HUDEP-2 (cell line): Measurements from ENCODE around the gene NINJ2.

Experiments used
- DNase-seq, 76 experiments: peaks; one replicate each; lab custom pipeline; 2025; ENCODE audit not compliant: unreplicated experiment in 76 of 76; lab: John Stamatoyannopoulos, UW

NINJ2 gene

DNA sequence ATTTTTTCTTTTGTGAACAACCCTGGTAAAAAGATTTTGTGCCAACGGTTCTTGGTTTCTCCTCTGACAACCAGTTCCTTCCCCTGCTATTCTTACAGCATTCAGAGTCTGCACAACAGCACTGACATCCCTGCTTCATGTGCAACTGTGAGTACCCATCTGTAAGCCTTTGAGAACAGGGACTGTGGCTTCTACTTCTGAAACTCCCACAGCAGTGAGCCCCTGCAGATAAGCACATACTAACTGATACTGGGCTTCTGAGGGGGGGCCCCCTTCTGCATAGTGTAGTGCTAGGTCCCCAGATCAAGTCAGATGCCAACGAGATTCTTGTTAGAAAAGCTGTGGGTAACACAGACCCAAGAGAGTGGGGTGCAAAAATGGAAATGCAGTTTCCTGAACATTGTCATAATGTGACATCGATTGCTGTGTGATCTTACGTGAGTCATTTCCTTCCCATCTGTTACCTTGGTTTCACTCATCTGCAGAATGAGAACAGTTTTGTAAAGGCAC lies 11.1 kb upstream of the NINJ2 start:
- peak in 9 of 76 experiments; percentile 4 to 42 (median 12) for DNase-seq

DNA sequence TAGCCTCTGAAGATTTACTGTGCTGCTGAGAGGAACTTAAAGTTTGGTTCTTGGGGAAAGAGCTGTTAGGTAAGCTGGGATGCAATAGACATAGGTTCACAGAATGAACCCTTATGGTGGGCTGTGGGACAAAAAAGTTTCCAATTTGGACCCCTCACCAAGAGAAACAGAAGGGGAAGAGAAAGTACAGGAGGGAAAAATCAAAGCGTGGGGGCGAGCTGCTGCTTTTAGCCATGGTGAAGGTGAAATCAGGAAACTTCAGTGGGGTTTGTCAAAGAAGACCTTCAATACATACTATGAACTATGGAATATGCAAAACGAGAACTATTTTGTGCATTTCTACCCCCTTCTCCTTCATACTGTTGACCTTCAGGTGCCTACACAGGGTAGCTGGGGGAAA lies 10.6 kb upstream of the NINJ2 start:
- DNase-seq: no peak

DNA sequence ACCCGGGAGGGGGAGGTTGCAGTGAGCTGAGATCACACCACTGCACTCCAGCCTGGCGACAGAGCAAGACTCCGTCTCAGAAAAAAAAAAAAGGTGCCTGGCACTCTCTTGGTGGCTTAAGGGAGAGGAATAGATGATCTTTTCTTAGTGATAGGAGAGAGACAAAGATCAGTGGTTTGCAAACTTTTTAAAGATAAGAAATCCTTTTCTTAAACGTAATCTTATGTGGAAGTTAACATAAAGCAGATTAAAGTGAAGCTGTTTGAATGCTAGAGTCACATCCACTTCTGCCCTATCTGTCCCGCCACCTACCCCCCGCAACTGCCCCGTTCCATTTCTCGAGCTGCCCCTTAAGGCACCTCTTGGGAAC lies 6.3 kb upstream of the NINJ2 start:
- no peak for DNase-seq

DNA sequence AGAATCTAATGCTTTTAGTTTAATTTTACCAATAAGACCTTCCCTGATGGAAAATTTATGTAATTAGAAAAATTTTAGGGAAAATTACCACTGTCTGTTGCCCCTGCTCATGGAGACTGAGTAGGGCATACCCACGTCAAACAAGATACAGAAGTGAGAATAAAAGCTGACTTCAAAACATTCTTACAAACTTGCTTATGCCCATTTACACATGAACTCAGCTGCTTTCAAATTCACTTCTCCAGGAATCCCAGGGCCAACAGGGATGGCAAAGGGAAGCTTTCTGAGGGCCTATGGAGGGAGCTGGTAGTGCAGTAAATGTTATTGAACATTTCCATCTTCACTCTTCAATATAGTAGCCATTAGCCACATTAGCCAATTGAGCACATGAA lies 4.8 kb upstream of the NINJ2 start:
- DNase-seq: no peak

DNA sequence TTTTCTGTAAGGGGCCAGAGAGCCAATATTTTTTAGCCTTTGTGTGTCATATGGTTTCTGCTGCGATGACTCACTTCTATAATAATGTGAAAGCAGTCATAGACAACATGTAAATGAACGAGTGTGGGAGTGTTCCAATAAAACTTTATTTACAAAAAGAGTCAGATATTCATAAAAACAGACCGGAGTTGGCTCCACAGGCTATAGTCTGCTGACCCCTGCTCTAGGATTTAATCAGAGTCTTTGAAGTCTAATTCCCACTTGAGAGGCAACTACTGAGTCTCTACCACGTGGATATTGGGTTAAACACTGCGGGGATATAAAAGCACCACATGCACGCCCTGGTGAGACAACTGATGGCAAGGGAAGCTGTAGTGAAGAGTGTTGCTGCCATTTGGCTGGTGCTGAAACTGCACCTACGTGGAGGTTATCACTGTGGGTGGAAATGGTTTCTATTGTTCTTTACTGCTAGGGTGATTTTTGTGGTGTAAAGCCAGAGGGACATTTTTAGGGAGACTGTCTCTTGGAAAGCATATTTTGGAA lies 3.6 kb upstream of the NINJ2 start:
- DNase-seq: no peak

DNA sequence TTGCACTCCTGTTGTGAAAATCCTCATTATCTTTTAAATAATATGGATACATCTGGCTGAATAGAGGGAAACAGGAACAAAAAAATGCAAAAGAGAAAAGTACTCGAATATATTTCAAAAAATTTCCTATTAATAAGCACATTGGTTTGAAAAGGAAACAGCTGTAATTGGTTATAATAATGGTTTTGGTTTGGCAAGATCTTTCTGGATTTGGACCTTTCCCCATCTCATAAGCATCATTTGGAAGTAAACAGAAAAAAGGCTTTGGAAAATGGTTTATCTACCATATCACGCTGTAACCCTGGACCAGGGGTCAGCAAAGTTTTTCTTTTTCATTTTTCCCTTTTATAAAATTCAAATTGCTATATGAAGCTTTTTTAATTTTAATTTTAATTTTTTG lies 2.8 kb upstream of the NINJ2 start:
- no peak for DNase-seq

DNA sequence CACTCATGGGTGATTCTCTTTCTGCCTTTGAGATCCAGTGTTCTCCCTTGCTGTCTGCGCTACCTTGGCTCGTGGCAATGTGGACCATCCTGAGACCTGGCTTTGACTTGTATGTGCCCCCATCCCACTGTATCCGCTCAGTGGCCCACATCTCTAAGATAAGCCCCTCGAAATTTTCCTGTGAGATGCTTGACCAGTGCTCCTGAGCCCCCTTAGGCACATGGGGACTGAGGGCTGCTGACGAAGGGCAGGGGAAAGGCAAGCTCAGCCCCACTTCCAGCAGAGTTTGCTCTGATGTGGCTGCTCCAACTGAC lies 1.5 kb upstream of the NINJ2 start:
- DNase-seq: no peak

DNA sequence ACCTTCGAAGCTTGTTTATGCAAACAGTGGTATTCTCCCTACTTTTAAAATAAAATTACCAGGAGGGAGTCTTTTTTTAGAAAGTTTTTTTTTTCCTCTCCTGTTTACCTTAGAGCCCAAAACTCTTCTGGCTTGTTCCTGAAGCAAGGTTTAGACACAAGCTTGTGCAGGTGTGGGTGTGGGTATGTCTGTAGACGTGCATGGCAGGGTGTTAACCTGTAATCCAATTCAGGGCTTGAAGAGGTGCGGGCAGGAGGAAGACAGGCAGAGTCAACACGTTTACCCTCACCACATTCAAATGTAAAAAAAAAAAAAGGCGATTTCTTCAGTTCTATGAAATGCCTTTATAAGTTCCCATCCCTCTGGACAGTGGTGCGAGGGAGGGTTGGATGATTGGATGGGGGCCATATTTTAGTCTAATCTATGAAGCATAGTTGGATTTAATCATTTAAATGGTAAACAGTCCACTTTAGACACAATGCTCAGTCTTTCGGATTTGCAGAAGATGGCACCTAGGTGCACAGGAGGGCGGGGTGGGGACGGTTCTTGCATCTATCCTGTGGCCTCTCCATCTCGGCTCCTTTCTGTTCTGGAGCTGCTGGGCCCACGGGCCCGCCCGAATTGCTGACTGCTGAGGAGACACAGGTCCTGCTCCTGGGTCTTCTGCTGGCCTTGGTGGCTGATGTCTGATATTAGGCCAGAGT lies 982 bp upstream of the NINJ2 start:
- no peak for DNase-seq

DNA sequence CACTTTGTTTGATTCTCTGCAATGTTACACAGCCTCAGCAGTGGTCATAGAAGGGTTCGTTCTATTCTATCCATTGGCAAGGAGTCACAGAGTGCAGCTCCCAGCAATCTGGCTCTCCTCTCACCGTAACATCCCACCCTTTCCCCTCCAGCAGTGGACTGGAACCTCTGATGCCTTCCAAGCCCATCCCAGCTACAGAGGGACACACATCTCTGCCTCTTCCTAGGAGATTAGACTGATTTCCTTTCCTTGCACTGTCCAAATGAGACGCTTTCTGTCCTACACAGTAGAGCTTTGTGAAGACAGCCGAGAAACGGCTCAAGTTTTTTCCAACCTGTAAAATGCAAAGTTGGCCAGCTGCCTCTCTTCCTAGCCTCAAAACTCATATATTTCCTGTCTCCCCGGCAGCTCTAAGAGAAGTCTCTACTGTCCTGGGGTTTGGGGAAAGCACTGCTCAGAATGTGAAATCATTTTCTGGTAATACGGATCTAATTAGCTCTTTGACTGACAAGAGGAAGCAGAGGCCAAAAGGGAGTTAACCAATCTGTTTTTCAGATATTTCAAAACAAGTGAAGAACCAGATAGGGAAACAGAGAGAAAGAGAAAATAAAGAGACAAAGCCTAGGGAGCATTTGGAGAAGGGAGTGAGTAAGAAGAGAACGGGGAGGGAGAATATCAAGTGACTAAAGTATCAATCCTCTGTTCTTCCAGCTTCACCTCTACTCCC lies 516 bp downstream of the NINJ2 start:
- no peak for DNase-seq

DNA sequence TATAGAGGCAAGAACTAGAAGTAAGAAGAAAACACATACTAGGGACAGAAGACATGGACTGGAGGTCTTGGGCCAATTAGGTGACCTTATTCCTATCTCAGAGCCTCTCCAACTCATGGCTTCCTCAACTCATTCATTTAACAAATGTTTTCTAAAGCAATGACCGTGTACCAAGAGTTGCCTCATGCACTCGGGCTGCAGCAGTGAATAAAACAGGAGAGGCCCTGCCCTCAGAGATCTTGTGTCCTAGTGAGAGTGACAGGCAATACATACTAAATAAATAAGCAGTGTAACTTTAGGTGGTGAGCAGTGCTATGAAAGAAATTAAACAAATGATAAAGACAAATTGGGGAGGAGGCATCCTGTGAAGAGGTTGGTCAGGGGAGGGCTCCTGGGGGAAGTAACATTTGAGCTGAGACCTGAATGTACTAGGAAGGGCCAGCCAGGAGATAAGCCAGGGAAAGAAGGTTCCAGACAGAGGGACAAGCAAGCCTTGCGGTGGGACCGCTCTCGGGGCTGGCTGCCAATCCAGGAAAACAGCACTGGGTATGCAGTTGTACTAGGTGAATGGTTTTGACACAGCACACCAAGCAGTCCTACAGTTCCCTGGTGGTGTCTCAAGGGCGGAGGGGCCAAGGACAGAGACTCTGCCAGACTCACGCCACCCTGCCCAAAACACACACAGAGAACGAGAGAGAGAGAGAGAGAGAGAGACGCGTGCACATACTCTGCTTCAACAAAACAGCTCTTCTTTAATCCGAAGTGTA lies 1.3 kb downstream of the NINJ2 start:
- no peak for DNase-seq

DNA sequence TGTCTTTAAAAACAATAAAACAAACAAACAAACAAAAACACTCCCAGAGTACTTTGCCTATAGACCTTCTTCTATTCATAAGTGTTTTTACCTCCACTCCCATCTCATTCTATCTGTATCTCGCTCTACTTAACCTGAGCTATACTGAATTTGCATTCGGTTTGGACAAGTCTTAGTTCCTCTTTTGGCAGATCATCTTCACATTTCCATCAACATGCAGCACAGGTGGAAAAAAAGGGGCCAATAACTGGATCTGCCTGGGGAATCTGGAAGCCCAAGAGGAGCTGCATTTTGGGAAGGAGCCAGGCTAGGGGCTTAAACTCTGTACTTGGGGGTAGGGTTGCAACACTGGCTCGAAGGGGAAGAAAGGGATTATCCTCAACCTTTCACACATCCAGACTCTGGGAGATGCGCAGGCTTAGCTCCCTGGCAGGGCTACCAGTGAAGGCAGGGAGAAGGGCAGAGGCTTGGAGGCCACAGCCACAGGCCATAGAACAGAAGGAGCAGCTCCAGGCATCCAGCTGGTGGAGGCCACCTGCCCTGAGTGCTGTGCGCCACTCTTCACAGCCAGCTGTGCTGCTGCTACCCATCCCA lies 4.1 kb downstream of the NINJ2 start:
- no peak for DNase-seq

DNA sequence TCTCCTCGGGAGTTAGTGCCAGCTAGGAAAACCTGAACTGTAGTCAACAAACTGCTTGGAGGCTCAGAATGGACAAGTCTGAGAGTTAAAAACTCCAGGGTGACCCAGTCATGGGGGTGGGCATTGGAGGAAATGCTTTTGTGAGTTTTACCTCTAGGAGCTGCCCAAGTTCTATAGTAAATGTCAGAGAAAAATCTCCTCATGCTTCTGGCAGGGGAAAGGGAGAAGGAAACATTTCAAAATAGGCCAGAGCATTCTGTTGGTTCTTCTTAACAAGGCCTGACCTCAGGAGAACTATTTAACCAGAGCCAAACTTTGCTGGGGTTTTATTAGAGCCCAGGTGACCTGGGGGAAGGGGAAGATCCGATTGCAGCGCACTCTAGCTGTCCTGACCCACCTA lies 12.3 kb downstream of the NINJ2 start:
- no peak for DNase-seq

DNA sequence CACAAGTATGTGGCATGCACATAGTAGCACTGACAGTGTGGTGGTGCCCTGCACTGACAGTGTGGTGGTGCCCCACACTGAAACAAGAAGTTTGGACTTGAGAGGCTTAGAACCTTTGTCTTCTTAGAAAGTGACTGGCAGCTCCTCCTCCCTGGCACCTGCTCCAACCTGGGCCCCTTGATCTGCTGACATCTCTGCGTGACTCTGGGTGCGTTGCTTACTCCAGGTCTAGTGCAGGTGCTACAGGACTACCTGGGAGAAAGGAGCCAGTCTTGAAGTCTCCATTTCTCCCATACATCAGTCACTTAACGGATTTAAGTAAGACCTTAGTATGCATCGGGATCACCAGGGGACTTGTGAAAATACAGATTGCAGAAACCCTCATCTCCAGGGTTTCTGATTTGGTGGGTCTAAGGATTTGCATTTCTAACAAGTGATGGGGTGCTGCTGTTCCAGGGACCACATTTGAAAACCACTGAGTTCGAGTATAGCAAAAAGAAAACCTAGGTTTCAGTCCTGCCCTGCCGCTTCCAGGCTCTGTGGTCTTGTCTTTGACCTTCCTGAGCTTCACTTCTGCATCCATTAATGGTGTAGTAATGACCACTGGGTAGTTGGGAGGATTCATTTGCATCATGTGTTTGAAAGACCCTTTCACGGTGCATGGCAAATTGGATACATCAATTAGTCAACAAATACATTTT lies 15.7 kb downstream of the NINJ2 start:
- DNase-seq: no peak

DNA sequence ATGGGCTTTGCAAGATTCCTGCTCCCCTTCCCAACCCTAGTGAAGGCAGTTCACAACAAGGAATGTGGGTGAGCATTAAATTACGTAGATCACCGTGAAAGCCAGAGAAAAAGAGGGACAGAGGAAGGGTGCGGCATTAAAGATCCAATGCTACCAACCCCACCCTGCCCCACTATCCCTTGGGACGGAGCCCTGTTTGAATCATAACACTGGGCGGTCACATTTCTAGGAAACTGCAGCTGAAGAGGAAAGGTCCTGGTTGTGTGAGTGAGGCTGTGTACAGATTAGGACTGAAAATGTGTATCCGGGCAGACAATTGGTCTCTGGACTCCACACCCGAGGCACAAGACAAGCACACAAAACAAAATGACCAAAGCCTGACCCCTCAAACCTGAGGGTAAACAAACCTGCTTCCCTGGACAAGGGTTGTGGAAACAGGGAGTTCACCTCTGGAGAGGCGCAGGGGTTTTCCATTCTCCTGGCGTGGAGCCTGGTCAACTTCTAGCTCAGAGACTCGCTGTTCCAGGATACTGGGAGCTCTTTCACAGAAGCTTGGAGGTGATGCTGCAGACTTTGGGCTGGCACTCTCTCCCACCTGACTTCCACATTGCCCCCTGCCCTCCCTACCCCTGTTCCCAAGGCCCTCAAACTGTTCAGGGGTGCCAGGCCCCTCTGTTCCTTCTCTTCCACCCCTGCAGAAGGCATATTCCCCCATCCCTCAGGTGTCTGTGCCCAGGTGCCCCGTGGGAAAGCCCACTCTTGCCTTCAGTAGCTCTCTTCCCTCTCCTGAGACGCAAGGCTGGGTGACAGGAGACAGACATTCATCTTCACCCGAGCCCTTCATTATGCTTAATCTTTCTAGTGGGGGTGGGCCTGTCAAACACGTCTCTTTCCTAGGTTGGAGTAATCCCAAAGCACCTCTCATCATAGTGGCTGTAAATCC lies 16.5 kb downstream of the NINJ2 start:
- no peak for DNase-seq

DNA sequence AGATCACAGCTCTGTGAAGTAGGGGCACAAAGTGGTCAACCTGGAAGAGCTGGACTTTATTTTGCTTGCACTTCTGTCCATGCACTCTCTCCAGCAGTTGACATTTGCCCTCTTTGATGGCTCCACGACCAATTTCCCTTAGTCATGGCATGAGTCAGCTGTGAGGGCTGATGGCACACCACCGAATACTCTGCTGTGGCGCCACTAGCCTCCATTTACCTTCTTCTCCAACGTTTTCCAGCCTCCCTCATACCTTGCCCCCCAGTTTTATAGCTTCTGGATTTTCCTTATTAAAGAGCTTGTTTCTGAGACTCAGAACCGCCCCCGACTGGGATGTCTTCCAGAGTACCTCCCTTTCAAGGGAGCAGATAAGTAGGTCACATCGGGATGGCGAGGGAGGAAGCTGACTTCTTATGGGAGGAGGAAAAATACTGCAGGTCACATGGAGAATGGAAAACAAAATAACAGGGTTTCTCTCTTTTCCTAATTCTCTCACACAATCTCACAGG lies 17.6 kb downstream of the NINJ2 start:
- DNase-seq: peak in 42 of 76 experiments; percentile 7 to 64 (median 29)

DNA sequence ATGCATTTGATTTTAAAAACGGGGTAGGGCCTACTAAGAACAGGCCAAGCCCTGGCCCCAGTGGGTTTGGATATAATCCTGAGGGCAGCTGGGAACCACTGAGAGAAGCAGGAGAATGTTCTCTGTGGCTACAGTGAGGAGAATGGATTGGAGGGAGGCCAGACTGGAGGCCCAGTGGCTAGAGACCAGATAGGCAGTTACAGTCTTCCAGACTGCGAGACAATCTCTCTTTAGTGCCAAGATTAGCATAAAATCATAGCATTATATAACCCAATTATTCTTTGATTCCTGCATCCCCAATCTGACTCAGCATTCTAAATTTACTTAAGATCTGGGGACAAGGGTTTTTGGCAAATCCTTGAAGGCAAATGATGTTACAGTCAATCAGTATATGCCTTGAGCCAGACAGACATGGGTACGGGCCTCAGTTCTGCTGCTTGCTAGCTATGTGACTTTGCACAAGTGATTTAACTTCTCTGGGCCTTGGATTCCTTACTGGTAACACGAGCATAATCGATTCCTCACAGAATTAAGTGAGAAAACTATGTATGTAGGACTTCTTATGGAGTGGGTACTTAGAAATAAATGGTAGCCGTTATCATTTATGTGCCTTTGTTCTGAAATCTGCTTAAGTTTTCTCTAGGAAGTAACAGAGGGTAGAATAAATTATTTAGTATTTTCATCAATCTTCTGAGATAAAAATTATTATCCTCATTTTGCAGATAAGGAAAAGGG lies 18.3 kb downstream of the NINJ2 start:
- DNase-seq: no peak

DNA sequence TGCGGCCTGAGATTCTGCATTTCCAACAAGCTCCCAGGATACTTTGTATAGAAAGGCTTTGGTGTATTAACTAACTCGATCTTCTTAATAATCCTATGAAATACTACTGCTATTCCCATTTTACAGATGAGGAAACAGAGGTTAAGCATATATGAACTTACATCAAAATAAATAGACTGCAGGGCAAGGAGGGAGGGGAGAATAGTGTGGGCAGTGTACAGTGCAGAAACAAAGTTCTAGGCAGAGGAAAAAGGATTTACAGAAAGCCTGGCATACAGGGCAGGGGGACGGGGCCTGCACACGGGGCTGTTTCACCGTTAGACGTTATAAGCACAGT lies 19.0 kb downstream of the NINJ2 start:
- no peak for DNase-seq

DNA sequence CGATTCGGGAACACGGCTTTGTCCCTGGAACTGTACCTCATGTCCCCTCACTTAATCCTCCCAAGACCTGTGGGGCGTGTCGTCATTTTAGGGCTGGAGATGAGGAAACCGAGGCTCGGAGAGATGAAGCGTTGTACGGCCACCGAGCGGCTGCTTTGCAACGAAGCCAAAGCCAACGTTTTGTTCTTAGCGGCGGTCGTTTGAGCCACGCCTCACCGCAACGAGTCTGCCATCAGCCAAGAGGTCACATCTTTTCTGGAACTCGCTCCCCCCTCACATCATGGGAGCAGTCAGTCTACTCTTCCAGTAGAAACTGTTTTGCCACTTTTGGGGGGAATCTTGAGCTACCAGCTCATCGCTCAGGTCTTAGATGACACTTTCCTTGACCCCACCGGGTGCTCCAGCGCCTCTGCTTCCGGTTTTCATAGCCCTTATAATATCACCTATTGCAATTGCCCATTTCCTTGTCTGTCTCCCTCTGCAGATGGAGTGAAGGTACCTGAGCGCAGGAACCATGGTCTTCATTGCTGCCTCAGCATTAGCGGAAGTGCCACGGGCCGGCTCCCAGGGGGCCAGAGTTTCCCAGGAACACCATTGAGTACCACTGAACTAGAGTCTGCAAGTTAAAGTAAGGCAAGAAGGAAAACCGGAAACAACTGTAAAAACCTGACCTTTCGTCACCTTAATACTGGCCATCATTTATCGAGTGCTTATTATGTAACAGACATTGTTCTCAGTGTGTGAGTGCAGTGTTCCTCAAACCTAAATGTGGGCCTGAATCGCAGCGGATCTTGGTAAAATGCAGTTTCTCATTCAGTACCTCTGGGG lies 19.6 kb downstream of the NINJ2 start:
- peak in 45 of 76 experiments; percentile 12 to 69 (median 38) for DNase-seq
